ENCODE measurements around the gene RERE.
A peak's percentile ranks its signal among the peaks of the same experiment; 100 is the strongest.

RERE gene

DNA sequence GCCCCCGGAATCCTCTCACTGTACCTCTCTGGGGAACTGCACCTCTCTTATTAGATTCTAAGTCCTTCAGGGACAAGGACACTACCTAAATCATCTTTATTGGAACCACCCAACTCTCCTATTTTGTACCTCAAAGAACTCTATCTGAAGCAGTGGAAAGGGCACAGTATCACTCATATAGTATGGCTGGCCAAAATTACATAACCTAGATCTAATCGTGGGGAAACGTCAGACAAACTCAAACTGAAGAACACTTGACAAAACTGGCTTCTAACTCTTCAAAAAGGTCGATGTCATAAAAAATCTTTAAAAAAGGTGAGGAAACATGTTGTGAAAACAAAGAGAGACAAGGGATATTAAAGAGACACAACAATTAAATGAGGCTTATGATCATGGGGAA lies 289.5 kb downstream of the RERE start:
- Histone ChIP-seq H3K4me3 (ENCODE audit: low read depth in 1 of 2, low read length in 1 of 2) (no peak overlapping the region), H3K36me3 (no peaks in the 10 kb centered on the region), H3K4me1 (ENCODE audit: control insufficient read depth in 1 of 2, insufficient read depth in 1 of 2, low read depth in 1 of 2, low read length in 1 of 2) (peaks cover 31 to 39% of the 10 kb centered on the region in 2 experiments), H3K27me3 (no peaks in the 10 kb centered on the region), H3K27ac (peak overlapping the region; percentile 22), H3K9me3 (no peaks in the 10 kb centered on the region)
- TF ChIP-seq, protein P1, sequence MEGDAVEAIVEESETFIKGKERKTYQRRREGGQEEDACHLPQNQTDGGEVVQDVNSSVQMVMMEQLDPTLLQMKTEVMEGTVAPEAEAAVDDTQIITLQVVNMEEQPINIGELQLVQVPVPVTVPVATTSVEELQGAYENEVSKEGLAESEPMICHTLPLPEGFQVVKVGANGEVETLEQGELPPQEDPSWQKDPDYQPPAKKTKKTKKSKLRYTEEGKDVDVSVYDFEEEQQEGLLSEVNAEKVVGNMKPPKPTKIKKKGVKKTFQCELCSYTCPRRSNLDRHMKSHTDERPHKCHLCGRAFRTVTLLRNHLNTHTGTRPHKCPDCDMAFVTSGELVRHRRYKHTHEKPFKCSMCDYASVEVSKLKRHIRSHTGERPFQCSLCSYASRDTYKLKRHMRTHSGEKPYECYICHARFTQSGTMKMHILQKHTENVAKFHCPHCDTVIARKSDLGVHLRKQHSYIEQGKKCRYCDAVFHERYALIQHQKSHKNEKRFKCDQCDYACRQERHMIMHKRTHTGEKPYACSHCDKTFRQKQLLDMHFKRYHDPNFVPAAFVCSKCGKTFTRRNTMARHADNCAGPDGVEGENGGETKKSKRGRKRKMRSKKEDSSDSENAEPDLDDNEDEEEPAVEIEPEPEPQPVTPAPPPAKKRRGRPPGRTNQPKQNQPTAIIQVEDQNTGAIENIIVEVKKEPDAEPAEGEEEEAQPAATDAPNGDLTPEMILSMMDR (IDR thresholded peaks at IDR 0.05) = no peak

DNA sequence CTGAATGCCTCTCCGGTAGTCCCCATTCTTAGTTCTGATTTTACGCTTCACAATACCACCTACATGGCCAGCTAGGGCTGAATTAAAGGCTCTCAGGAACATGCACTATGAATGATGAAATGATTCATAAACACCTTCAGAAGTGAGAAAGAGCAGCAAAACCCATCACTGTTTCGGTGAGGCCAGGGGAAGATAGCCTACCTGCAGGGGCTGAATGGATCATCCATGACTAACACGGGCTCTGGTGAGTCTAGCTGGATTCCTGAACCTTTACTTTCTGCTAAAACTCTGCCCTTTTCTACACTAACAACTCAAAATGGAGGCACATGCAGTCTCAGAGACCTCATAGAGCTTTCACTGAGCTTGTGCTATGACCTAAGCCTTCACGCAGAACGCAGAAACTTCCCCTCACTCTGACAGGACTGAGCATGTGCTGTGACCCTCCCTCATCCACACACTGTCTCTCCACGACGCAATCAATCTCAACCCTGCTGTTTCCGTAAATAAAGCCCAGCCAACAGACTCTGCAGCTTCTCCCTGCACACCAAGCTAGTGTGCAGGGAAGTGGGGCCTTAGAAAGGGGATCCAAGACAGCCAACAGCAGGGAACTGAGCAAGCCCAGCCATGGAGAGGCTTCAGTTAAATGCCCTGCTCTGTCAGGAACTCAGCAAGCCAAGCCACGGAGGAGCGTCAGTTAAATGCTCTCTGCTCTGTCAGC lies 291.7 kb downstream of the RERE start:
- TF ChIP-seq, protein P1 (IDR thresholded peaks at IDR 0.05) = no peak
- H3K4me1 ChIP-seq (ENCODE audit: control insufficient read depth in 1 of 2, insufficient read depth in 1 of 2, low read depth in 1 of 2, low read length in 1 of 2) = peaks cover 35 to 42% of the 10 kb centered on the region in 2 experiments
- H3K4me3 ChIP-seq (ENCODE audit: low read depth in 1 of 2, low read length in 1 of 2) = peak overlapping the region; percentile 32 to 51
- H3K36me3 ChIP-seq = no peaks in the 10 kb centered on the region
- peak overlapping the region; percentile 84 for H3K27ac ChIP-seq
- H3K27me3 ChIP-seq = no peaks in the 10 kb centered on the region
- no peaks in the 10 kb centered on the region for H3K9me3 ChIP-seq

DNA sequence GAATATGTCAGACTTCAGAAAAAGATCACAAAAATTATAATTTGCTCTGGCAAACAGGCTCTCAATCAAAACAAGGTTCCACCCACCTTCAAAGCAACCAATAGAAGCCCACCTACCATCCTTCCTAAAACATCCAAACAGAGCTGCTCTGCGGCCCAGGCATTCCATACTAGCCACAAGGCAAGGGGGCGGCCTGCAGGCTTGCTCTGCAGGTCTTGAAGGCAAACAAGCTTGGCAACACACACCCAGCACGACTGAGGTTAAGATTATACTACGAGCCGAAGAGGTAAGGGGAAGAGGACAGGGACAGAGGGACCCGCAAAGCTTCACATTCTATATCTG lies 292.3 kb downstream of the RERE start:
- no peaks in the 10 kb centered on the region for H3K27me3 ChIP-seq
- TF ChIP-seq, protein P1 (IDR thresholded peaks at IDR 0.05) = no peak
- peak overlapping the region; percentile 84 for H3K27ac ChIP-seq
- peak overlapping the region; percentile 32 to 51 for H3K4me3 ChIP-seq (ENCODE audit: low read depth in 1 of 2, low read length in 1 of 2)
- no peaks in the 10 kb centered on the region for H3K36me3 ChIP-seq
- peaks cover 35 to 42% of the 10 kb centered on the region in 2 experiments for H3K4me1 ChIP-seq (ENCODE audit: control insufficient read depth in 1 of 2, insufficient read depth in 1 of 2, low read depth in 1 of 2, low read length in 1 of 2)
- no peaks in the 10 kb centered on the region for H3K9me3 ChIP-seq

DNA sequence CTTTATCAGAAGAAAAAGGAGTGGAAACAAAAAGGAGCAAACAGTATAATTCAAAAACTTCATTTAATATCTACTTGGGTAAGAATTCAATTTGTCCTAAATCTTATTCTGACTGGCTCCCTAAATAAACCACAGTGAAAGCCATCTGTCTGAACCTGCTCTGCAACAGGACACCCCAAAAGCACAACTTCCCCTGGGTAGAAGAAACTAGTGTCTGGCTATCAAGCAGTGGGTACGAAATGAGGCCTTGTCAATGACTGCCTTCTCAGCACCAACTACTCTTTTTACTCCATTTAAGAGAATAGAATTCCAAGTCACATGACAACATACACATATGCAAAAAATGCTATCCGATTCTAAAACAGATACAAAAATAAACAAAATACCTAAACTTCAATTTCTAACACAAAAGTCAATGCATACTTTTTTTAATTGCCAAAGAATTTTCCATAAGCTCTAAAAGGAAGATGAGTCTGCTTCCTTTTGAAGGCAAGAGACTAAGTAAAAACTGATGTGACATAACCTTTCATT lies 292.7 kb downstream of the RERE start:
- Histone ChIP-seq H3K27ac (peak overlapping the region; percentile 84), H3K36me3 (no peaks in the 10 kb centered on the region), H3K9me3 (no peaks in the 10 kb centered on the region), H3K4me3 (ENCODE audit: low read depth in 1 of 2, low read length in 1 of 2) (peak overlapping the region in 1 of 2 experiments; percentile 51), H3K4me1 (ENCODE audit: control insufficient read depth in 1 of 2, insufficient read depth in 1 of 2, low read depth in 1 of 2, low read length in 1 of 2) (peaks cover 35 to 42% of the 10 kb centered on the region in 2 experiments), H3K27me3 (no peaks in the 10 kb centered on the region)
- TF ChIP-seq, protein P1 (IDR thresholded peaks at IDR 0.05) = no peak

DNA sequence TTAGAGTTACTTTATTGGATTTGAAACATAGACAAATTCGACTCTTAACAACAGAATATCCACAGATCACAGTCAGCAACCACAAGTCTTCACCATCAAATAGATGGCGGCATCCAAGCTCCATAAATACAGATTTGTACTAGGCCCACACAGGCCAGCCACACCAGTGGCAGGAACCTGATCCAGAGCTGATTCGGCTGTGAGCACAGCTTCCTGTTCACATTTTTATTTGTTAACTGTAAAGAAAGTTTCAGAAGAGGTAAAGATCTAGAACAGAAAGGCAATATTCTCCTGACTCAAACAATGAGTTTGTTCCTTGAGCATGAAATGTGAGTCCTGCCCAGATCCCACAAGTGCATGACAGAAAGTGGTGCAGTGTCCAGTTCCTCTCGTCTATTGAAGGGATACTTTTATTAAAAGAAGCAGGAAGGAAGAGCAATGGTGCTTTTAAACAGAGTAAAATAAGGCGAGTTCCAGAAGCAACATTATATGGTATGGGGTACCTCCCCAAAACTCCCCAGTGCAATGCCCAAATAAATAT lies 293.7 kb downstream of the RERE start:
- Histone ChIP-seq H3K27me3 (no peaks in the 10 kb centered on the region), H3K4me3 (ENCODE audit: low read depth in 1 of 2, low read length in 1 of 2) (no peak overlapping the region), H3K36me3 (no peaks in the 10 kb centered on the region), H3K4me1 (ENCODE audit: control insufficient read depth in 1 of 2, insufficient read depth in 1 of 2, low read depth in 1 of 2, low read length in 1 of 2) (peaks cover 38 to 48% of the 10 kb centered on the region in 2 experiments), H3K9me3 (no peaks in the 10 kb centered on the region), H3K27ac (peak overlapping the region; percentile 84)
- TF ChIP-seq, protein P1 (IDR thresholded peaks at IDR 0.05) = no peak

All from neutrophil (primary cell).